Stimulated activated CD8-positive, alpha-beta memory T cell treated with anti-CD3 and anti-CD28 coated beads, Interleukin-12 subunit alpha, Interleukin-12 subunit beta, amount 100 ng/mL, for 24 hours (primary cell): ENCODE measurements around the gene CD226.

ENCODE experiments used
- DNase-seq: peaks from one replicate; pipeline ENCODE4 v3.0.0-alpha.2; 2020; ENCODE audit errors: extremely low read depth

The CD226 gene

DNA sequence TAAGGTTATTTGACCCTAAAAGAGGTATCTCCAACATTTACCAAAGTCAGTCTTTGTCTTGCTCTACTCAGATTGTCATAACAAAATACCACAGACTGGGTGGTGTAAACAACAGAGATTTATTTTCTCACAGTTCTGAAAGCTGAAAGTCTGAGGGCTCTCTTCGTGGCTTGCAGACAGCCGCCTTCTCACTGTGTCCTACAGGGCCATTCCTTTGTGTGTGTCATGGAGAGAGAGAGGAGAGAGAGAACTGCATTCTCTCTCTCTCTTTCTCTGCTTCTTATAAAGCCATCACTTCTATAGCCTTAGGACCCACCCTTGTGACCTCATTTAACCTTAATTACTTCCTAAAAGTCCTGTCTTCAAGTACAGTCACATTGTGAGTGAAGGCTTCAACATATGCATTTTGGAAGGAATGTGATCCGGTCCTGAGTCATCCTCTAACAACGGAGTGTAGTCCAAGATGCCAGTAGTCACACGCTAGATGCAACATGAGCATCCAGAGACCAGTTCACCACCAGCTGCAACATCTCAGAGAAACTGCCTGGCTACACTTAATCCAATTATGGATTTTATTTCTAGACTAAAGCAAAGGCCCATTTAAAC lies 130.2 kb downstream of the CD226 start:
- no peak for DNase-seq

DNA sequence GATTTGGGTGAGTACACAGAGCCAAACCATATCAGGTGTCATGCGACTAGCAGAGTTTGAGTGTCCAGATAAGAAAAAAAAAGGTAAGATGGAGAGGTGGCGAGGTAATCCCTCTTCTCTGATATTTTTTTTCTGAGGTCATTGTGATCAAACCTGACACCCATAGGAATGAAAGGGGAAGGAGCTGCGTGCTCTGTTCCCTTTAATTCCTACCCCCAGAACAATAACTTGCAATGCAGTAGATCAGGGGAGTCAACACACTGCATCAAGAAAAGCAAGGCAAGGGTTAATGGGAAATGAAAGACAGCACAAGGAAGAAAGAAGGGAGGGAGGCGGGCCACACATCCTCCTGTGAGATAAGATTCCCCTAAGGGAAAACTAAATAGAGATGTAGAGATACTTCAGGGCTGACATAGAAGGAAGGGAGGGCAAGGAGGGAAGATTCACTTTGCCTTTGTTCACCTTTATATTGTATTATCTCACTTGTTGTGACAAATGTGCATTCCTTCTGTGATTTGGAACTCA lies 132.8 kb downstream of the CD226 start:
- no peak for DNase-seq

- DNase-seq = no peak
These were observed 134.1 kb downstream of the CD226 start for GRCh38 chr18:69813559-69813958.

- DNase-seq = no peak
These were observed 139.3 kb downstream of the CD226 start for GRCh38 chr18:69808399-69808798.

GRCh38 chr18:69804776-69805501 lies 142.7 kb downstream of the CD226 start:
- no peak for DNase-seq
